GM18499 (cell line): Measurements from ENCODE around the gene OTUB2.

Experiments used
- ATAC-seq: cut with Tn5 transposase; IDR thresholded peaks from one replicate; pipeline ENCODE4 v1.9.1; 2021; ENCODE audit warnings: moderate number of reproducible peaks; ENCODE audit not compliant: insufficient read depth, unreplicated experiment

OTUB2 gene

DNA sequence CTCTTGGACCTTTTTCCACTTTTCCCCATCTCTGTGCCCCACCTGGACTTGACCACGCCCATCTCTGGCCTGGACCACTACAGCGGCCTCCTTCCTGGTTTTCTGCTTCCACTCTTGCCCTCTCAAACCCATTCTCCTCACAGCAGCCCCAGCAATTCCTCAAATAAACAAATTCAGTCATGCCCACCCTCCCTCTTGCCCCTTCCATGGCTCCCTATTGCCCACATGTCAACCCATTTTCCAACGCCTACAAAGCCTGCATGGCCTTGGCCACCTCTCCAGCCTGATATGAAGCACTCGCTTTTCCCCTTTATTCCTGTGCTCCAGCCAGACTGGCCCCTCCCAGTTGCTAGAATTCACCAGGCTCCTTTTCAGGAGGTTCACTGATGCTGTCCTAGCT is 5.9 kb upstream of the OTUB2 start:
- ATAC-seq = no peak

DNA sequence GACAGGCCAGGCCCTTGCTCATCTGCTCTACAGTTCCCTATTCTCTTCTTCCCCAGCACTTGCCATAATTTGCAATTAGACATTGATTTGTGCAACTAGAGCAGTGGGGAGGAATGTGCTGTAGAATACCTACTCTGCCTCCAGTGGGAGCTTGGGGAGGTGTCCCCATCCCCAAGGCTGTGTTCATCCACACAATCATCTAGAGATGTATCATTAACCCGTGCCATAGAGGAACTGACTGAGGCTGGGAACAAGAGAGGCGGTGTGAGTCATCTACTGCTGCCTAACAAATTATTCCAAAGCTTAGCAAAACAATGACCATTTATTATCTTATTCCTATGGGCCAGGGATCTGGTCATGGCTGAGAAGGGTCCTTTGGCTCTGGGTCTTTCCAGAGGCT is 5.1 kb upstream of the OTUB2 start:
- no peak for ATAC-seq

DNA sequence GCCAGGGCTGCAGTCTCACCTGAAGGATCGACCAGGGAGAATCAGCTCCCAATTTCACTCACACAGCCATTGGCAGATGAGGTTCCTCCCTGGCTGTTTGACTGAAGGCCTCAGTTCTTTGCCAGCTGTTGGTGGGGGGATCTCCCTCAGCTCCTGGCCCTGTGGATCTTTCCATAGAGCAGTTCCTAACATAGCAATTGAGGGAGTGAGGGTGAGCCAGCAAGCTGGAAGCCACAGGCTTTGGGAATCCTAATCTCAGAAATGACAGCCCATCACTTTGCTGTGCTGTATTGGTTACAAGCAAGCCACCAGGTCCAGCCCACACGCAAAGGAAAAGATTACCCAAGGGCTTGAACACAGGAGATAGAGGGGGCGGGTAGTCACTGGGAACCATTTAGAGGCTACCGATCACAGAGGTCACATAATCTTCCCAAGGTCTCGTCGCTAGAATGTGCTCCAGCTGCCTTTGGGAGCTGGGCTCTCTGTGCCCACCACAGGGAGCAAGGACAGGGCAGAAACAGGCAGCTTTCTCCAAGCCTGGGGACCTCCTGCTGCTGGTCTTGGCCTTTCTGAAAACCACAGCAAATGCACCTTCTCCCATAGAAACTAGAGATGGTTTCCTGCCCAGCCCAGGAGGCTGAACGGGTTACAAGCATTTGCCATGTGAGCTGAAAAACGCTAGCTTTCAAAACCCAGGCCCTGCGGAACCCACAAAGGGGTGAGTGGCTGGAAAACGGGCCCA is 4.6 kb upstream of the OTUB2 start:
- no peak for ATAC-seq

DNA sequence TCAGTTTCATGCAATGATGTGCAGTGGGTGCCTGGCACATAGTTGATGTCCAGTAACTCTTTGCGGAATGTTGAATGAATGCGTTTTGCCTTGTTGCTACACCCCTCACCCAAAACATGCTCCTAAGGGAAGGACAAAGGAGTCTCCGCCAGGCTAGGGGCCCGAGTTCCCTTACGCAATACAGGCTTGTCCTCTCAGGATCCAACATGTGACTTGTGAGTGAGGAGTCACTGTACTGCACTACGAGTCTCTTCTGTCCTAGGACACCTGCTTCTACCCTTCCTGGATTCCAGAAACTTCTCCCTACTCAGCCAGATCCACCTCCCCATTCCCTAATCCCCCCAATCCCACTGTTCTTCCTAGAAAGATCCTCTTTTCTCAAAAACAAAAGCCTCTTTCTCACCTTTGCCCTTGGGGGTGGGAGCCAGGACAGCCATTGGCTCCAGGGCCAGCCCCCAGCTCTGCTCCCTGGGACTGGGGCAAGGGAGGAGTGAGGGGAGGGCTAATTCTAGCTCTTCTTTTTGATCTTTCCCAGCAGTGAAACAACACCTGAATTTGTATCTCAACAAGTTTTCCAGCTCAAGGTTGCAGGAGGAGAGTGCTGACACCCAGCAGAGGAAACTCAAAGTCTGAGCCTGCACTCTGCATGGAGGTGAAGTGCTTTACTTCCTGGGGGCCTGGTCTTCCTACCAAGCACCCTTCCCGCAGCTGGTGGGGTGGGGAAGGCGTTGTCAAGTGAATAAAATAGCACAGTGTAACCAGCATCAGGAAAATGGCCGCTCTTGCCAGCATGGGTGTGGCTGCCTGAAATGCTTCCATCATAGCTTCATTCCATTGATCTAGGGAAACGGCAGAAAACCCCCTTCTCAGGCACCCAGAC is 3.4 kb upstream of the OTUB2 start:
- ATAC-seq = no peak

DNA sequence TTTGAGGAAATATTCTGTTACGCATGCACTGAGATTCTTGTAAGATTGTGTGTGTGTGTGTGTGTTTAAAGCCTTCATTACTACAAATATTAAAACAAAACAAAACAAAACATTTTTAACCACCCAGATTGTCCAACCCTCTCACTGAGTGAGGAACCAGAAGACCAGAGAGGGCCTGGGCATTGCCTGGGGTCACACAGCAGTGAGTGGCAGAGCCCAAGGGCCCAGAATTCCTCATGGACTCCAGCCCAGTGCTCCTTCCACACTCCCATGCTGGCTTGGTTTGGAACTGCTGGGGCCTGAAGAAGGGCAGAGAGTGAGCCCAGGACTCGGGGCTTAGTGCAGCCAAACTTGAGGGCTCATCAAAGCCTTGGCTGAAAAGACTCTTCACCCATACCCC is 1.6 kb upstream of the OTUB2 start:
- no peak for ATAC-seq

DNA sequence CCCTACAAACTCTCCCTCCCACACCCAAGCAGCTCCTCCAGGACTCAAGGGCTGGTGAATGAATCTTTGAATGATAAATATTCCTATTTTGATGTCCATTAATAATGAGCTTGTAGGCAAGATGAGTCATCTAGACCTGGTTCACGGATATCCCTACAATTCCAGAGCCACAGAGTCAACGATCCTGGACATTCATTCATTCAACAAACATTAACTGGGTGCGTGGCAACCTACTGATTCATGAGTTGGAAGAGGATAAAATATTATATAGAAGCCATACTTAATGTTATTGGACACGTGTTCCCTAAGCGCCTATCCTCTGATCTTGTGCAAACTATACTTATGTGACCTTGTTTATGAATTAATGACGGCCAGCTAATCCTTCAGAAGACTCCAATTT is 420 bp upstream of the OTUB2 start:
- ATAC-seq = no peak

DNA sequence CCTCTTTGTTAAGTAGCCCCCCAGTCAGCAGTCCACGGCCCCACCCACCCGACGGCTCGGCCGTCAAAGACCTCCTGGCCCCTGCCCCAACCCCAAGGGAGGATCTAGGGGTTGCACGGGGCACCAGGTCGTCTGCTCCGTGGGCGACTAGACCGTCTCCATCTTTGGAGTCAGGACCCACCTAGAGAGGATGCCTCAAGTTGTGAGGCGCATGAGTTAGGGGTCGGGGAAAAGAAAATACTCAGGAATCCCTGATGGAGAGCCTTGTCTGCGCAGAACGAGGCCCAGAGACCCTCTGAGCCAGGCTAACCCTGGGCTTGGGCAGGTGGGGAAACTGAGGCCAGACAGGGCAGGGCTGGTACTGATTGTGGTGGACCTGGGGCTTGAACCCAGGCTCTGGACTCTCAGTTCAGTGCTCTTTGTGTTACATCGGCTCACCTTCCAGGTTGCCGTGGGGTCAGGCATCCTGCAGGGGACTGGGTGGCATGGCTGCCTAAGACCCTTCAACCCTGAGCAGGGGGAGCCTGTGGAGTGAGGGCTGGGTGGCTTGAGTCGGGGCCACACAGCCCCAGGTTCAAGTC is 839 bp downstream of the OTUB2 start:
- ATAC-seq = no peak

DNA sequence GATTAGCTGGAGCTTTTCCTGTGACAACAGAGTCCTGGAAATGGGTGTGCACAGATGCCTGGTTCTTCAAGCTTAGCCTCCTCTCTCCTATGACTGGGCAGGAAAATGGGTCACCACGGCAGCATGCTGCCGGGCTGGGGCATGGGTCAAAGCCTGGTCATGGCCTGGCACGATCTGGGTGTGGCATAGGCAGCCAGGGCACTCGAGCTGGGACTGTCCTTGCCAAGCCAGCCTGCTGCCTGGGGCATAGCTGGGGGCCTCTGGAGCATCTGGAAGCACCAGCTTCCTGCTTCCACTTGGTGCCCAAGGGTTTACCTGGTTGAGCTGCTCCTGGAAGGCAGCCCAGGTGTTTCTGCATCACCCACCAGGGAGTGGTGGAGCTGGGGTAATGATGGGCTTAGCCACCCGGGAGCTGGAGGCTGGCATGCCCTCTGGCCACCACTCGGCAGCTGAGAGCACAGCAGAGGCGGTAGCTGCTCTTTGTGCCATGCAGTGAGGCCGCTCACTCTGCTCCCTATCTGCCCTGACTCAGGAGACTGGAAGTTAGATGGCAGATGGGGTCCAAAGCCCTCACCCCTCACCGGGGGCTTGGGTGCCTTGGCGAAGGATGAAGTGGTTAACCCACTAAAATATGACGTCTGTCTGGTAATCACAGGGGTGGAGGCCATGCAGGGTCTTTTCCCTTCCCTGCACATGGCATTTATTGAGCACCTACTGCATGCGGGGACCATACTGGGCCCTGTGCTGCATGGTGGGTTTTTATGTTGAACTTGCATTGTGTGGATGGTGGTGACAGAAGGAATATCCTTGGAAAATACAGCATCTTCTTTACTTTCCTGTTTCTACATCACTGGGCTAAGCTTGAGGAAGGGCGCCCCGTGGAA is 1.7 kb downstream of the OTUB2 start:
- ATAC-seq = no peak

DNA sequence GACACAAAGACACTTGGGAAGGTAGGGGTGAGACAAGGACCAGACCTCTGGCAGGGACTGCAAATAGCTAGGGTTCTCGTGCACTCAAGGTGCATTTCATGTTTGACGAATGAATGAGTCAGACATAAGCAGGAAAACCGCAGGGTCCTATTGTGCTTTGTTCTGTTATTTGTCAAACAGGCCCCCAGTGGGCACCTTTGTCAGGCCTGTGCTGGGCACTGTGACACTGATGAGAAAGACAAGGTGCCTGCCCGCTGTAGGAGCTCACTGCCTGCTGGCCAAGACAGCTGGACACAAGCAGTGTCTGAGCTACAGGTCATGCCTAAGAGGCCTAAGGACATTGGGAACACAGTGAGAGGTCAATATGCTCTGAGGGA is 2.3 kb downstream of the OTUB2 start:
- no peak for ATAC-seq

DNA sequence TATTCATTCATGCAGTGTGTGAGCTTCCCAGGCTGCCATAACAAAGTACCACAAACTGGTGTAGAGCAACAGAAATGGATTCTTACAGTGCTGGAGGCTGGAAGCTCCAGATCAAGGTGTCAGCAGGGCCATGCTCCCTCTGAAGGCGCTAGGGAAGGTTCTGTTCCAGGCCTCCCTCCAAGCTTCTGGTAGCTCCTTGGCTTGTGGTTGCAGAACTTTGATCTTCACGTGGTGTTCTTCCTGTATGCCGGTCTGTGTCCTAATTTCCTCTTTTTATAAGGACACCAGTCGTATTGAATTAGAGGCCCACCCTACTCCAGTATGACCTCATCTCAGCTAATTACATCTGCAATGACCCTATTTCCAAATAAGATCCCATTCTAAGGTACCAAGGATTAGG is 3.1 kb downstream of the OTUB2 start:
- ATAC-seq = no peak

DNA sequence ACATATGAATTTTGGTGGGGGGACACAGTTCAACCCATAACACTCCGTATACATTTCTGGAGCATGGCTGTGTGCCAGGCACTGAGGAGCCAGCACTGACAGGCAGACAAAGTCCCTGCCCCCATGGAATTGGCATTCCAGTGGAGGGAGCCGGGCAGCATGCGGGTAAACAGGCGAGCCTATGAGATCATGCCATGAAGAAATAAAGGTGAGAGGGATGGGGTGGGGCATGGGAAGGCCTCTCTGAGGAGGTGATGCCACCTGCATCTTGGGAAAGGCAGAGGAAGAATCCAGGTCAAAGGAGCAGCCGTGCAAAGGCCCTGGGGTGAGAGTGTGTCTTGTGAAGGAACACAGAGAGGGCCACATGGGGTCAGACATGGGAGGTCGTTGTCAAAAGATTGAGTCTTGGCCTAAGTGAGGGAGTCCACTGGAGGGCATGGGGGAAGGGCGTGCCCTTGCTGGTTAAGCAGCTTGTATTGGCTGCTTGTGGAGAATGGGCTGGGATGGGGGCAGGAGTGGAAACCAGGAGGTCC is 3.6 kb downstream of the OTUB2 start:
- ATAC-seq = no peak

DNA sequence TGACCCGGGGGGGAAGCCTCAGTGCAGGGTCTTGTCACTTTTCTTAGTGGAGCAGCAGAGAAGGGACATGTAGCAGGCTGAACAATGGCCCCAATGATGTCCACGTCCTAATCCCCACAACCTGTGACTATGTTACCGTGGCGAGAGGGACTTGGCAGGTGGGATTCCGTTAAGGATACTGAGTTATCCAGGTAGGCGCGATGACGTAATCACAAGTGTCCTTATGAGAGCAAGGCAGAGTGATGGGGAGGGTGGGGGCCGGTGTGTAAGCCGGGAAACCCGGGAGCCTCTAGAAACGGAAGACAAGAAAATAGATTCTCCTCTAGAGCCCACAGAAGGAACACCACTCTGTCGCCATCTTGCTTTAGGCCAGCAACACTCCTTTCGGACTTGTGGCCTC is 4.4 kb downstream of the OTUB2 start:
- no peak for ATAC-seq

DNA sequence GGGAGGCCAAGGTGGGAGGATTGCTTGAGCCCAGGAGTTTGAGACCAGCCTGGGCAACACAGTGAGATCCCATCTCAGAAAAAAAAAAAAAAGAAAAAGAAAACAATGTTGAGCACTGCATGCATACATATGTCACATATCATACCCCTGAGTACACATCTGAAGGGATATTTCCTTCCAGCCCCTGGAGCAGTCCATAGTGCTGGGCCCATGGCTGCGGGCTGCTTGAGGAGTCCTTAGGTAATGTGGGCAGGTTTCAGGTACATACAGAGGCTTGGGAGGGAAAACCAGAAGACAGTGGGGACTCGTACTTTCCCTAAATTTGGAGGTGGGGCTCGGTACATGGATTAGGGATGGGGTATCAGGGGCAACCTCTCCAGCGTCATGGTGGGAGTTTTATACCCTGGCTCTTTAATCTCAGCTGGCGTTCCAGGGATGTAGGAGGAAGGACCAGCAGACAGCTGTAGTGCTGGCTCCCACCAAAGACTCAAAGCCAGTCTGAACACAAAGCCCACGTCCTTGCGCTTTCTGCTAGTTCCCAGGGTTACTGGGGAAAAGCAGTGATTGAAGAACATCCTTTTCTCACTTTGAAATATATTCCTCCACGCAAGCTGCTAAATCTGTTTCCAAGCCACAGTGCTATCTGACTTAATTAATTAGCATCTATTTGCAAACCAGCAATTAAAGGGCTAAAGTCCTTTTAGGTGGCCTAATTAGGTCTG is 5.2 kb downstream of the OTUB2 start:
- ATAC-seq = no peak

DNA sequence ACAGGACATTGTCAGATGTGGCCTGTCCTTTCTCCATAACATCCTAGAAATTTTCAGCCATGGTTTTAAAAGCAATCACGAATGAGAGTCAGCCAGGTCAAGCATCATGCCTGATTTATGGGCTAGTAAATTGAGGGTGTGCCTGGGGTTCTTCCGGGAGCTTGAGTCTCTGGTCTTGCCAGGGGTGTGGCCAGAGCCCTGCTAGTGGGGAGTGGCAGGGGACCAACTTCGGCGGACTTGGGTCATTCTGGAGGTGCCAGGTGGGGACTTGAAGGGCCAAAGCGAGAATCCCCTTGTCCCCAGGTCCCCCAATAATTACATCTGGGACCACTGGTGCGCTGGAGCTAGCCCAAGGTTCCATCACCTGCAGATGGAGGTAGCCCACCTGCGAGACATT is 5.7 kb downstream of the OTUB2 start:
- ATAC-seq = no peak

DNA sequence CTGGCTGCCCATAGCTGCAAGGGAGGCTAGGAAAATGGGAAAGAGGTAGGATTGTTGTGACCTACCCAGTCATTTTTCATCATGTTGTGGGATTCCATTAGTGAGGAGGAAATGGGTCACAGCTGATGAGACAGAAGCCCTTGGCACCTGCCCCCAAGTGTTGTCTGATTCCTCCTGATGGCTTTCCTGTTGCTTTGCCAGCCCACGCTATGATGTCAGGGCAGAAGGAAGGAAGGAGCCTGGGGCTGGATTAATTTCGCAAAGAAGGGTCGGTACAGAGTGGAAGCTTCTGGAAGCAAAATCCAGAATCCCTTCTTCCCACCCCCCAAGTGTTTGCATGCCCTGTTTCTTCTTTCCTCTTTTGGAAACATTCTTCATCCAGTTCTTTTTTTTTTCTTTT is 8.7 kb downstream of the OTUB2 start:
- no peak for ATAC-seq

DNA sequence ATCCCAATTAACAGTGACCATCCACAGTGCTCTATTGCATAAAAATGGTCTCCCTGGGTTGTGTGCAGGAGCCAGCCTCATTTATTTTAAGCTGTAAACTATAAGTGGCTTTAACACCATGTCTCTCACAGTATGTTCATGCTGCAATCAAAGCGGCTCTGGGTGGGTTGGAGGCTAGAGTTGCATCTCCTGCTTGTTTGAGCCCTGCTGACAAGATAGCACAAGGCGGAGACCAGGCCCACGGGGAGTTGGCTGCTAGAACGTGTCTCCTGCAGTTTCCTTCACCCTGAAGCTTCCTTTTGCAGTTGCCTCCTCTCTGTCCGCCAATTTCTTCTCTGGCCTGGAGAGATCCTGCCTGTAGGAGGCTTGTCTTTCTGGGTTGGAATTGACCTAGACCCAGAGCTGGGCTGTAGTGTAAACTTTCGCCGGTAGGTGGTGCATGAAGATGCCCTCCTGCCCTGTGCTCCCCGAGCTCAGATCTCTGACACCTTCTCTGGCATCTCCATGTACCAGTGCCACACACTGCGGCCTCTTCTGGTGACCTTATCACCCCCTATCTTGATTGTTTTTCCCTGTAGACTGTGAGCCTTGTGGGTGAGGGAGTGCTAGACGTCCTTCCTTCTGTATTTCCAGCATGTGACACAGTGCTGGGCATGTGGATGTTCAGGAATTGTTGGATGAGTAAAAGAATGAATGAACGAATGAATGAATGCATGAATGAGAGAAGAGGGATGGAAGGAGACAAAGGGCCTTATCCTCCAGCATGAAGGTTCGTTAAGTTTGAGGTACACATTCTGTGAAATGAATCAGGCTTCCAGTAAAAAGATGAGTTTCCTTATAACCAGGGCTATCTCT is 10.4 kb downstream of the OTUB2 start:
- no peak for ATAC-seq

DNA sequence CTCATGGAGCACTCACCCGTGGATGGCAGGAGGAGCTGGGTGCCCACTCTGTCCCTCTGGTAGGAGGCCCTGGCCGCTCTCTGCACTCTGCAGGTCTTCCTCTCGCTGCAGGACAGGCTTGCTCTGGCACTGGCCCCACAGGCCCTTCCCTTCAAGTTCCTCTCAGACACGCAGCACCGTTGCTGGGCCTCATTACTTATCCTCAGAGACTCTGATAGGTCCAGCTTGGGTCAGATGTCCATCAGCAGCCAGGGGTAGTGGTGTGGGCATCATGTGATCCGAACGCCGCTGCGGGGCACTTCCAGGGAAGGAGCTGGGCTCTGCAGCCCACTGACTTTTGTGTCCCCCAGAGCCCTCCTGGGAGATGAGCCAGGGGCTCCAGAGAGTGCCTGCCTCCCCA is 11.8 kb downstream of the OTUB2 start:
- no peak for ATAC-seq

DNA sequence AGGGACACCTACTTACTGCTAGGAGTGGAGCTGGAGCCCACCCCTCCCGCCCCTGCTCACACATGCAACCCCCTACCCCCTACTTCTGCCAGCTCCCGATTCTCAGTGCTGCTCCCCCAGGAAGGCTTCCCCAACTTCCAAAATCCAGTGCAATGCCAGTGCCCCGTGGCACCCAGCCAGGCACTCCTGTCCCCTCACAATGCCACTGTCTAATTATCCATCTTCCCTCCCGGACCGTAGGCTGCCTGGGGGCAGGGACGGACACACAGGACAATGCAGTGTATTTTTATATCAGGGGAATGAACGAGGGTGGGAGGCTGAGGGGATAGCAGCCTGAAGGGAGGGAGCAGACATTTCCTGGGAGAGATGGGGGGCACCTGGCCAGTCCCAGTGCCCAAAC is 12.4 kb downstream of the OTUB2 start:
- no peak for ATAC-seq
